Neural progenitor cell (in vitro differentiated cells): ENCODE results near the gene GRK3. TPM values are rescaled to one million over a fixed set of nuclear protein-coding genes. Genes with fewer than 3 reads are reported as not detected.
"Not testable (repeated sequence)": the region's sequence is repeated elsewhere in the genome, so short reads cannot be mapped to it uniquely, and the experiment has no call there.

ENCODE experiments used
- DNase-seq: peaks from one replicate; pipeline ENCODE4 v3.0.0-alpha.2; 2016; ENCODE audit warnings: low spot score
- H2AFZ ChIP-seq: fragments of 200-600 bp; sonication (generic); replicated peaks from 2 replicates; pipeline ENCODE4 v1.6.1; 2016; ENCODE audit warnings: antibody characterized with exemption
- H3F3A ChIP-seq: fragments of 200-600 bp; sonication (generic); 2 replicates; pipeline ENCODE4 v1.6.1; 2016; ENCODE audit warnings: antibody characterized with exemption, low read depth
- H3K27ac ChIP-seq: fragments of 200-600 bp; sonication (generic); 2 replicates; pipeline ENCODE4 v1.5.1; 2016; ENCODE audit warnings: mild to moderate bottlenecking
- H3K27me3 ChIP-seq: fragments of 200-600 bp; sonication (generic); 2 replicates; pipeline ENCODE4 v1.6.1; 2016; ENCODE audit warnings: mild to moderate bottlenecking, moderate library complexity
- H3K36me3 ChIP-seq: fragments of 200-600 bp; sonication (generic); 2 replicates; pipeline ENCODE4 v1.5.1; 2016
- H3K4me1 ChIP-seq: fragments of 200-600 bp; sonication (generic); 2 replicates; pipeline ENCODE4 v1.6.1; 2016; ENCODE audit warnings: mixed run types
- H3K4me2 ChIP-seq: fragments of 200-600 bp; sonication (generic); 2 replicates; pipeline ENCODE4 v1.6.1; 2016
- H3K4me3 ChIP-seq: fragments of 200-600 bp; sonication (generic); 2 replicates; pipeline ENCODE4 v1.5.1; 2016
- H3K79me2 ChIP-seq: fragments of 200-600 bp; sonication (generic); 2 replicates; pipeline ENCODE4 v1.6.1; 2016; ENCODE audit warnings: low read depth
- H3K9ac ChIP-seq: fragments of 200-600 bp; sonication (generic); 2 replicates; pipeline ENCODE4 v1.6.1; 2016
- H3K9me3 ChIP-seq: fragments of 200-600 bp; sonication (generic); 2 replicates; pipeline ENCODE4 v1.5.1; 2016; ENCODE audit warnings: low read depth
- H4K20me1 ChIP-seq: fragments of 200-600 bp; sonication (generic); 2 replicates; pipeline ENCODE4 v1.6.1; 2016; ENCODE audit warnings: low read depth
- H3K27ac Mint-ChIP-seq: 3 replicates; pipeline ENCODE4 v1.8.0; 2021; ENCODE audit warnings: mixed read lengths
- H3K27me3 Mint-ChIP-seq: 2 replicates; pipeline ENCODE4 v1.8.0; 2022; ENCODE audit warnings: low read depth, mild to moderate bottlenecking, inconsistent platforms, moderate library complexity, mixed read lengths; ENCODE audit not compliant: insufficient read depth
- H3K36me3 Mint-ChIP-seq: 3 replicates; pipeline ENCODE4 v1.8.0; 2021; ENCODE audit warnings: mixed read lengths
- H3K4me1 Mint-ChIP-seq: 3 replicates; pipeline ENCODE4 v1.8.0; 2021; ENCODE audit warnings: mixed read lengths
- H3K4me3 Mint-ChIP-seq: 3 replicates; pipeline ENCODE4 v1.8.0; 2021; ENCODE audit warnings: mild to moderate bottlenecking, moderate library complexity, mixed read lengths
- H3K9me3 Mint-ChIP-seq: 3 replicates; pipeline ENCODE4 v1.8.0; 2020; ENCODE audit warnings: mixed read lengths
- CTCF ChIP-seq: fragments of 200-600 bp; sonication (generic); IDR thresholded peaks from 2 replicates; pipeline ENCODE4 v1.5.1; 2017; ENCODE audit warnings: antibody characterized with exemption, mild to moderate bottlenecking
- EZH2 ChIP-seq: fragments of 200-600 bp; sonication (generic); IDR thresholded peaks from 2 replicates; pipeline ENCODE4 v1.6.1; 2017; ENCODE audit warnings: antibody characterized with exemption, mild to moderate bottlenecking, moderate library complexity
- EZH2phosphoT487 ChIP-seq: fragments of 200-600 bp; sonication (generic); IDR thresholded peaks from 2 replicates; pipeline ENCODE4 v1.6.1; 2017; ENCODE audit warnings: antibody characterized with exemption
- total RNA-seq: library from RNA; depleted of rRNA; stranded (reverse); fragments of >200 nt; gene quantifications from 2 replicates; pipeline ENCODE4 v1.2.3, GENCODE V29; 2015; ENCODE audit warnings: low replicate concordance

The GRK3 gene
- total RNA-seq, 1 donor from 2014 or later = 20.8 TPM

GRCh38 chr22:25573841-25574240 is 9.4 kb downstream of the GRK3 start:
- H3K36me3 ChIP-seq = no peaks in the 10 kb centered on the region
- Mint-ChIP-seq H3K27ac (no peak overlapping the region), H3K27me3 (peaks cover 3% of the 10 kb centered on the region), H3K4me1 (no peaks in the 10 kb centered on the region), H3K4me3 (no peak overlapping the region), H3K36me3 (peaks cover 11% of the 10 kb centered on the region), H3K9me3 (peaks cover 6% of the 10 kb centered on the region)
- no peaks in the 10 kb centered on the region for H3F3A ChIP-seq
- no peak overlapping the region for H3K4me2 ChIP-seq
- peaks cover 12% of the 10 kb centered on the region for H4K20me1 ChIP-seq
- H3K9ac ChIP-seq = no peak overlapping the region
- TF ChIP-seq EZH2phosphoT487 (no peak), EZH2 (no peak), CTCF (no peak)
- peaks cover 75% of the 10 kb centered on the region for H3K79me2 ChIP-seq
- DNase-seq = no peak
- no peak overlapping the region for H3K27ac ChIP-seq
- H3K9me3 ChIP-seq = no peaks in the 10 kb centered on the region
- H3K4me1 ChIP-seq = no peaks in the 10 kb centered on the region
- no peak overlapping the region for H2AFZ ChIP-seq
- H3K27me3 ChIP-seq = no peaks in the 10 kb centered on the region
- no peak overlapping the region for H3K4me3 ChIP-seq

- Histone ChIP-seq H2AFZ (no peak overlapping the region), H3K27me3 (no peaks in the 10 kb centered on the region), H3K36me3 (no peaks in the 10 kb centered on the region), H4K20me1 (peaks cover 5% of the 10 kb centered on the region), H3F3A (no peaks in the 10 kb centered on the region), H3K79me2 (peaks cover 67% of the 10 kb centered on the region), H3K9ac (no peak overlapping the region), H3K9me3 (no peaks in the 10 kb centered on the region), H3K27ac (no peak overlapping the region), H3K4me2 (no peak overlapping the region), H3K4me3 (no peak overlapping the region), H3K4me1 (no peaks in the 10 kb centered on the region)
- DNase-seq = no peak
- H3K4me3 Mint-ChIP-seq = no peak overlapping the region
- H3K36me3 Mint-ChIP-seq = peaks cover 11% of the 10 kb centered on the region
- H3K27me3 Mint-ChIP-seq = peaks cover 3% of the 10 kb centered on the region
- TF ChIP-seq CTCF = no peak
- no peak for TF ChIP-seq EZH2phosphoT487
- TF ChIP-seq EZH2 = no peak
- no peaks in the 10 kb centered on the region for H3K4me1 Mint-ChIP-seq
- peaks cover 6% of the 10 kb centered on the region for H3K9me3 Mint-ChIP-seq
- H3K27ac Mint-ChIP-seq = no peak overlapping the region
Measured at GRCh38 chr22:25574736-25575135, 10.3 kb downstream of the GRK3 start.

- H3K4me1 ChIP-seq, H3K9me3 ChIP-seq, H2AFZ ChIP-seq, H4K20me1 ChIP-seq, H3K4me3 ChIP-seq, H3K27ac ChIP-seq, H3K27me3 Mint-ChIP-seq, H3K27me3 ChIP-seq, DNase-seq, H3F3A ChIP-seq, H3K36me3 ChIP-seq, H3K4me3 Mint-ChIP-seq, H3K4me1 Mint-ChIP-seq, H3K27ac Mint-ChIP-seq, H3K9ac ChIP-seq, H3K9me3 Mint-ChIP-seq, H3K4me2 ChIP-seq: not testable (repeated sequence)
- peaks cover 66% of the 10 kb centered on the region for H3K79me2 ChIP-seq
- peaks cover 11% of the 10 kb centered on the region for H3K36me3 Mint-ChIP-seq
Measured at GRCh38 chr22:25575674-25576392, 11.4 kb downstream of the GRK3 start.

- H3K4me1 ChIP-seq, H3K36me3 ChIP-seq, H3K9me3 Mint-ChIP-seq, H3K36me3 Mint-ChIP-seq, H2AFZ ChIP-seq, DNase-seq, H3K27ac ChIP-seq, H3K4me1 Mint-ChIP-seq, H3K4me2 ChIP-seq, H3F3A ChIP-seq, H3K27me3 ChIP-seq, H3K9ac ChIP-seq, H3K4me3 ChIP-seq, H4K20me1 ChIP-seq, H3K27ac Mint-ChIP-seq, H3K9me3 ChIP-seq, H3K27me3 Mint-ChIP-seq, H3K4me3 Mint-ChIP-seq: not testable (repeated sequence)
- peaks cover 53% of the 10 kb centered on the region for H3K79me2 ChIP-seq
Measured at GRCh38 chr22:25581452-25581851, 17.0 kb downstream of the GRK3 start.
